Lung (tissue), 12 donors: ENCODE data around the gene PKIB. TPM values are rescaled to one million over a fixed set of nuclear protein-coding genes. Genes with fewer than 3 reads are reported as not detected.

Experiments used
- ATAC-seq: fragments of 200-7000 bp; cut with Tn5 transposase; one replicate; pipeline ENCODE4 v1.9.1; 2020; ENCODE audit warnings: moderate number of reproducible peaks; ENCODE audit not compliant: insufficient read depth, low FRiP score
- DNase-seq, 3 donors: peaks; one replicate each; pipeline ENCODE4 v3.0.0-alpha.2; 2013 to 2017
- H3K27ac ChIP-seq, 2 donors: one replicate each; pipeline ENCODE4 v1.5.1; 2013; ENCODE audit warnings: mild to moderate bottlenecking in 2 of 2, moderate library complexity in 2 of 2, control low read depth in 1 of 2, inconsistent platforms in 1 of 2, low read depth in 1 of 2, low read length in 1 of 2
- H3K27me3 ChIP-seq, 3 donors: one replicate each; pipeline ENCODE4 v1.5.1; 2013; ENCODE audit warnings: low read length in 2 of 3; ENCODE audit not compliant: control insufficient read depth in 3 of 3, insufficient read depth in 3 of 3
- H3K36me3 ChIP-seq, 4 donors: one replicate each; pipeline ENCODE4 v1.5.1; 2013; ENCODE audit warnings: low read length in 4 of 4, mild to moderate bottlenecking in 1 of 4, moderate library complexity in 1 of 4; ENCODE audit not compliant: control insufficient read depth in 4 of 4, insufficient read depth in 4 of 4
- H3K4me1 ChIP-seq, 5 donors: one replicate each; pipeline ENCODE4 v1.5.1; 2013; ENCODE audit warnings: low read length in 5 of 5, mild to moderate bottlenecking in 2 of 5, moderate library complexity in 1 of 5; ENCODE audit not compliant: control insufficient read depth in 5 of 5, insufficient read depth in 5 of 5
- H3K4me3 ChIP-seq: one replicate; pipeline ENCODE4 v1.5.1; 2013; ENCODE audit warnings: mild to moderate bottlenecking, control low read depth, moderate library complexity
- H3K9ac ChIP-seq, 2 donors: one replicate each; pipeline ENCODE4 v1.5.1; 2013; ENCODE audit warnings: low read length in 2 of 2, control low read depth in 1 of 2; ENCODE audit not compliant: insufficient read depth in 1 of 2
- H3K9me3 ChIP-seq, 4 donors: one replicate each; pipeline ENCODE4 v1.5.1; 2013; ENCODE audit warnings: low read length in 3 of 4, mild to moderate bottlenecking in 1 of 4, moderate library complexity in 1 of 4; ENCODE audit not compliant: control insufficient read depth in 4 of 4, insufficient read depth in 3 of 4
- WGBS, 2 donors: extraction: QIAGEN DNeasy Blood & Tissue Kit; methylation state at CpG; one replicate each; pipeline ENCODE4 v1.1.7; 2013; 5-methylcytosine and 5-hydroxymethylcytosine counted together
- polyA plus RNA-seq, 2 donors: library from polyadenylated mRNA; stranded (reverse); fragments of 200-250 nt; gene quantifications; one replicate each; pipeline ENCODE4 v1.2.1, GENCODE V29; 2013
- total RNA-seq, 2 donors: library from RNA; depleted of rRNA in 1 of 2; stranded (reverse); fragments of >200 nt in 1 of 2; gene quantifications; one replicate each; pipeline ENCODE4 v1.2.1, GENCODE V29; 2014 to 2021
- TF ChIP-seq, protein P1 (sequence below): IDR thresholded peaks from 2 replicates; pipeline ENCODE4 v1.5.1; 2012; ENCODE audit warnings: mild to moderate bottlenecking; ENCODE audit errors: control extremely low read depth, extremely low read depth
- donor health status: control.
- donor health status: control.
- donor health status: Bipolar disorder and iron deficiency.
- donor health status: healthy.
- donor health status: DM: yes; HTN: yes; CAD: no.

The PKIB gene
- total and polyA plus RNA-seq, 4 donors = 3.0 to 7.4 (median 4.9) TPM

- no peaks in the 10 kb centered on the region for H3K9me3 ChIP-seq
- 2 to 3% methylated on average over 4 of the region's 4 CpGs for WGBS, 2 donors
- H3K4me3 ChIP-seq = no peak overlapping the region
- H3K36me3 ChIP-seq = no peaks in the 10 kb centered on the region
- DNase-seq (peak; percentile 47 to 81 (median 79)), ATAC-seq (no peak)
- H3K27ac ChIP-seq = no peak overlapping the region
- H3K4me1 ChIP-seq = no peaks in the 10 kb centered on the region
- H3K27me3 ChIP-seq = no peaks in the 10 kb centered on the region
- TF ChIP-seq, protein P1, sequence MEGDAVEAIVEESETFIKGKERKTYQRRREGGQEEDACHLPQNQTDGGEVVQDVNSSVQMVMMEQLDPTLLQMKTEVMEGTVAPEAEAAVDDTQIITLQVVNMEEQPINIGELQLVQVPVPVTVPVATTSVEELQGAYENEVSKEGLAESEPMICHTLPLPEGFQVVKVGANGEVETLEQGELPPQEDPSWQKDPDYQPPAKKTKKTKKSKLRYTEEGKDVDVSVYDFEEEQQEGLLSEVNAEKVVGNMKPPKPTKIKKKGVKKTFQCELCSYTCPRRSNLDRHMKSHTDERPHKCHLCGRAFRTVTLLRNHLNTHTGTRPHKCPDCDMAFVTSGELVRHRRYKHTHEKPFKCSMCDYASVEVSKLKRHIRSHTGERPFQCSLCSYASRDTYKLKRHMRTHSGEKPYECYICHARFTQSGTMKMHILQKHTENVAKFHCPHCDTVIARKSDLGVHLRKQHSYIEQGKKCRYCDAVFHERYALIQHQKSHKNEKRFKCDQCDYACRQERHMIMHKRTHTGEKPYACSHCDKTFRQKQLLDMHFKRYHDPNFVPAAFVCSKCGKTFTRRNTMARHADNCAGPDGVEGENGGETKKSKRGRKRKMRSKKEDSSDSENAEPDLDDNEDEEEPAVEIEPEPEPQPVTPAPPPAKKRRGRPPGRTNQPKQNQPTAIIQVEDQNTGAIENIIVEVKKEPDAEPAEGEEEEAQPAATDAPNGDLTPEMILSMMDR = peak; percentile 56
- no peak overlapping the region for H3K9ac ChIP-seq
Measured at GRCh38 chr6:122730775-122731386, 120.7 kb downstream of the PKIB start.

GRCh38 chr6:122733259-122733658, 123.1 kb downstream of the PKIB start:
- no peaks in the 10 kb centered on the region for H3K9me3 ChIP-seq
- H3K27ac ChIP-seq = no peak overlapping the region
- no peak overlapping the region for H3K4me3 ChIP-seq
- TF ChIP-seq, protein P1 = no peak
- H3K36me3 ChIP-seq = no peaks in the 10 kb centered on the region
- no peaks in the 10 kb centered on the region for H3K4me1 ChIP-seq
- no peaks in the 10 kb centered on the region for H3K27me3 ChIP-seq
- DNase-seq (no peak), ATAC-seq (no peak)
- WGBS, 2 donors = 40 to 64% methylated on average over 4 of the region's 4 CpGs
- H3K9ac ChIP-seq = no peak overlapping the region

DNA sequence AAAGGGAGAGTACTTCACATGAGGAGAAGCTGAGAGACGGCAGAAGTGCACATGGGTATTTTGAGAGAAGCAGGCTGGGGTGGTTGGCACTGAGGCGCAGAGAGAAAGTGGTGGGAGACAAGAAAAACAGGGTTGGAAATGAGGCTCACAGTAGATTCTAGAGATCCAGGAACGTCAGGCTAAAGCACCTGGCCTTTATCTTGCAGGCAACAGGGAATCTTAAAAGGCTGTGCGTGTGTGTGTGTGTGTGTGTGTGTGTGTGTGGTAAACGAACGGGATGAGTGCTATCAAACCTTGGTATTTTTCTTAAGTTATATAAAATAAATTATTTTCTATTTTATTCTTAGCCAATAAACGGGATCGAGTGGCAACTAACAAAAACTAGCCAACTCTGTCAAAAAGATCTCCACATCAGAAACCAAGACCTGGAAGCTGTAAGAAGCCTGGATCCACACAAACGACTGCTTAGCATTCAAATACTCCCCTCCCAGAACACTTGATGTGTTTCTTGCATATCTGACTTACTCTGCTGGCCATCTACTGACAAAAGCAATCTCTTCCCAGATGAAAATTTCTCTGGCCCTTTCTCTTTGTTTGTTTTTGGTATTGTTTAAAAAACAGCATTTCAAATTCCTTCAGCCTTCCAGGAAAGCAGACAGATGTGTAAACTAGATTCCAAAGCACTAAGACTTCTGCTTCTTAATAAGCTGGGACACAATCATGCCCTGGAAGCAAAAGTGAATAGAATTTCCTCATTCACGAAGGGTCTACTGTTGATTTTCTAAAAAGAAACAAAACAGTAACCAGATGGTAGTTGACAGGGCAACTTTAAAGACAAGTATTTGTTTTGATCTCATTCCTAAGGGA, 124.6 kb downstream of the PKIB start:
- Histone ChIP-seq H3K9ac (no peak overlapping the region), H3K4me3 (no peak overlapping the region), H3K27ac (no peak overlapping the region), H3K36me3 (no peaks in the 10 kb centered on the region), H3K4me1 (no peaks in the 10 kb centered on the region), H3K9me3 (no peaks in the 10 kb centered on the region), H3K27me3 (no peaks in the 10 kb centered on the region)
- WGBS, 2 donors = 64 to 70% methylated on average over 9 to 10 of the region's 10 CpGs
- DNase-seq (peak in 2 of 3 donors; percentile 29 to 35), ATAC-seq (no peak)
- TF ChIP-seq, protein P1 = no peak
